Endodermal cell (in vitro differentiated cells): ENCODE results near the gene NUP98. TPM values are rescaled to one million over a fixed set of nuclear protein-coding genes. Genes with fewer than 3 reads are reported as not detected.

Experiments used
- DNase-seq: peaks from one replicate; pipeline ENCODE4 v3.0.0-alpha.2; 2017
- H3K27ac ChIP-seq: 2 replicates; pipeline ENCODE4 v1.5.1; 2013; ENCODE audit warnings: mild to moderate bottlenecking, low read depth, low read length, moderate library complexity
- H3K27me3 ChIP-seq: 2 replicates; pipeline ENCODE4 v1.6.1; 2013; ENCODE audit warnings: mild to moderate bottlenecking, low read length, moderate library complexity; ENCODE audit not compliant: insufficient read depth, control insufficient read depth, poor library complexity, severe bottlenecking
- H3K36me3 ChIP-seq: 2 replicates; pipeline ENCODE4 v1.7.0; 2013; ENCODE audit warnings: mild to moderate bottlenecking, low read length, moderate library complexity; ENCODE audit not compliant: control insufficient read depth, insufficient read depth
- H3K4me1 ChIP-seq: one replicate; pipeline ENCODE4 v1.7.0; 2013; ENCODE audit warnings: low read length; ENCODE audit not compliant: control insufficient read depth, insufficient read depth
- H3K4me3 ChIP-seq: 2 replicates; pipeline ENCODE4 v1.5.1; 2013; ENCODE audit warnings: mild to moderate bottlenecking, low read length, moderate library complexity
- H3K9ac ChIP-seq: 2 replicates; pipeline ENCODE4 v1.6.1; 2013; ENCODE audit warnings: mild to moderate bottlenecking, low read length, moderate library complexity; ENCODE audit not compliant: poor library complexity, severe bottlenecking; ENCODE audit errors: extremely low read depth
- H3K9me3 ChIP-seq: 2 replicates; pipeline ENCODE4 v1.6.1; 2013; ENCODE audit warnings: mild to moderate bottlenecking, low read length, moderate library complexity; ENCODE audit not compliant: control insufficient read depth
- H3K27ac Mint-ChIP-seq: 2 replicates; pipeline ENCODE4 v1.8.0; 2020; ENCODE audit warnings: mixed read lengths
- H3K27me3 Mint-ChIP-seq: 2 replicates; pipeline ENCODE4 v1.8.0; 2021; ENCODE audit warnings: mild to moderate bottlenecking, mixed read lengths; ENCODE audit not compliant: insufficient read depth
- H3K36me3 Mint-ChIP-seq: 2 replicates; pipeline ENCODE4 v1.8.0; 2020; ENCODE audit warnings: low read depth, mixed read lengths
- H3K4me1 Mint-ChIP-seq: 2 replicates; pipeline ENCODE4 v1.8.0; 2020; ENCODE audit warnings: mixed read lengths
- H3K4me3 Mint-ChIP-seq: 2 replicates; pipeline ENCODE4 v1.8.0; 2020; ENCODE audit warnings: mild to moderate bottlenecking, moderate library complexity, mixed read lengths
- H3K9me3 Mint-ChIP-seq: 2 replicates; pipeline ENCODE4 v1.8.0; 2020; ENCODE audit warnings: mild to moderate bottlenecking, mixed read lengths
- WGBS, 2 experiments: methylation state at CpG; one replicate each; pipeline versions ENCODE4 v1.1.5 to v1.1.7; 2013; ENCODE audit warnings: missing lambda C conversion rate in 2 of 2, mixed read lengths in 1 of 2; ENCODE audit not compliant: insufficient coverage in 1 of 2, insufficient read length in 1 of 2; 5-methylcytosine and 5-hydroxymethylcytosine counted together
- total RNA-seq, 2 donors: library from RNA; stranded (reverse); fragmentation: NEBNext Ultra II Directional in 1 of 2; extraction: Animal tissue kit (Norgen Biotek cat#: 25700) in 1 of 2; gene quantifications; 2 replicates in 1 of 2; 3 replicates in 1 of 2; pipeline ENCODE4 v1.2.1, GENCODE V29; 2021
- TF ChIP-seq, protein P1 (sequence below): fragments of 200-600 bp; sonication (generic); conservative IDR thresholded peaks from 2 replicates; pipeline ENCODE4 v1.5.0; 2021; ENCODE audit warnings: antibody characterized with exemption, mild to moderate bottlenecking

NUP98 gene
- total RNA-seq, 2 donors from 2014 or later = 81.6 to 92.6 TPM

DNA sequence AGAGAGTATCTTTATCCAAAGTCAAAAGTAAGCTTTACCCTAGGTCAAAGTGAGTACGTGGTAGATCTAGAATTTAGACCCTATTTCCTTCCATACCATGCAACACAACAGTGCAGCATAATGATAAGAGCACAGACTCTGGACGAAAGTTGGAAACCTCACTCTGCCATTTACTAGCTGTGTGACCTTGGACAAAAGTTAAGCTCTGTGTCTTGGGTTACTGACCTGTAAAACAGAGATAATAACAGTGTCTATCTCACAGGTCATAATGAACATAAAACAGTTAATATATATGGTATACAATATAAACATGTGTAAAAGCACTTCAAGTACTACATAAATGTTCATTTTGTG, 112.6 kb downstream of the NUP98 start:
- no peaks in the 10 kb centered on the region for H3K4me1 ChIP-seq
- no peak overlapping the region for H3K4me3 Mint-ChIP-seq
- H3K4me1 Mint-ChIP-seq = no peaks in the 10 kb centered on the region
- H3K9me3 ChIP-seq = no peaks in the 10 kb centered on the region
- H3K36me3 Mint-ChIP-seq = peaks cover 76% of the 10 kb centered on the region
- no peak overlapping the region for H3K4me3 ChIP-seq
- H3K27me3 Mint-ChIP-seq = no peaks in the 10 kb centered on the region
- peaks cover 78% of the 10 kb centered on the region for H3K36me3 ChIP-seq
- no peak overlapping the region for H3K27ac ChIP-seq
- H3K9me3 Mint-ChIP-seq = no peaks in the 10 kb centered on the region
- no peaks in the 10 kb centered on the region for H3K27me3 ChIP-seq
- 96% methylated on average over 2 of the region's 2 CpGs; no CpG with 5 or more reads in 1 of the 2 experiments for WGBS, 2 experiments
- no peak overlapping the region for H3K9ac ChIP-seq
- TF ChIP-seq, protein P1, sequence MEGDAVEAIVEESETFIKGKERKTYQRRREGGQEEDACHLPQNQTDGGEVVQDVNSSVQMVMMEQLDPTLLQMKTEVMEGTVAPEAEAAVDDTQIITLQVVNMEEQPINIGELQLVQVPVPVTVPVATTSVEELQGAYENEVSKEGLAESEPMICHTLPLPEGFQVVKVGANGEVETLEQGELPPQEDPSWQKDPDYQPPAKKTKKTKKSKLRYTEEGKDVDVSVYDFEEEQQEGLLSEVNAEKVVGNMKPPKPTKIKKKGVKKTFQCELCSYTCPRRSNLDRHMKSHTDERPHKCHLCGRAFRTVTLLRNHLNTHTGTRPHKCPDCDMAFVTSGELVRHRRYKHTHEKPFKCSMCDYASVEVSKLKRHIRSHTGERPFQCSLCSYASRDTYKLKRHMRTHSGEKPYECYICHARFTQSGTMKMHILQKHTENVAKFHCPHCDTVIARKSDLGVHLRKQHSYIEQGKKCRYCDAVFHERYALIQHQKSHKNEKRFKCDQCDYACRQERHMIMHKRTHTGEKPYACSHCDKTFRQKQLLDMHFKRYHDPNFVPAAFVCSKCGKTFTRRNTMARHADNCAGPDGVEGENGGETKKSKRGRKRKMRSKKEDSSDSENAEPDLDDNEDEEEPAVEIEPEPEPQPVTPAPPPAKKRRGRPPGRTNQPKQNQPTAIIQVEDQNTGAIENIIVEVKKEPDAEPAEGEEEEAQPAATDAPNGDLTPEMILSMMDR = no peak
- H3K27ac Mint-ChIP-seq = no peak overlapping the region
- no peak for DNase-seq

DNA sequence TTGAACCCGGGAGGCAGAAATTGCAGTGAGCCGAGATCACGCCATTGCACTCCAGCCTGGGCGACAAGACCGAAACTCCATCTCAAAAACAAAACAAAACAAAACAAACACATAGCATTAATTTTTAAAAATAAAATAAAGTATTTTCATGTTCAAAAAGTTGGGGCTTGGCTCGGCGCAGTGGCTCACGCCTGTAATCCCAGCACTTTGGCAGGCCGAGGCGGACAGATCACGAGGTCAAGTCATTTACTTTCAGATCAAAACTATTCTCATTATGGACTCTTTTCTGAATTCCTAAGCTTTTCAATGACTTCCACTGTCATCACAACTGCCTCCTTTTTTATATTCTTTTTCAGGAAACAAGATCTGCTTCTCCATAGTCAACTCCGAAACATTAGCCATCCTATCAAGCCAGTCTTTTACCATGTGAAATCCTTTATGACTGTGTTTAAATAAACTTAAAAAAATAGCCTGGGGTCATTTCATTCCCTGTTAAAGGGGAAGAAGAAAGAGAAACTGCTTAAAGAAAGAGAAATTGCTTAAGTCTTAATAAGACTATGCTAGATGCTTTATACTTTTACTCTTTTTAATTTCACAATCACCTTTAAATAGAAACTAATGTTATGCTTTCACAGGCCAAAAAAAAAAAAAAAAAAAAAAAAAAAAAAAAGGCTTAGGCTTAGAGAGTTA, 113.1 kb downstream of the NUP98 start:
- peaks cover 79% of the 10 kb centered on the region for H3K36me3 ChIP-seq
- TF ChIP-seq, protein P1 = no peak
- Mint-ChIP-seq H3K36me3 (peaks cover 75% of the 10 kb centered on the region), H3K27me3 (no peaks in the 10 kb centered on the region), H3K4me1 (no peaks in the 10 kb centered on the region), H3K27ac (peak overlapping the region; percentile 21), H3K4me3 (no peak overlapping the region), H3K9me3 (no peaks in the 10 kb centered on the region)
- H3K9me3 ChIP-seq = no peaks in the 10 kb centered on the region
- H3K27ac ChIP-seq = no peak overlapping the region
- no peaks in the 10 kb centered on the region for H3K27me3 ChIP-seq
- no peak overlapping the region for H3K4me3 ChIP-seq
- DNase-seq = no peak
- no peak overlapping the region for H3K9ac ChIP-seq
- 99% methylated on average over 6 to 7 of the region's 12 CpGs for WGBS, 2 experiments
- H3K4me1 ChIP-seq = no peaks in the 10 kb centered on the region

DNA sequence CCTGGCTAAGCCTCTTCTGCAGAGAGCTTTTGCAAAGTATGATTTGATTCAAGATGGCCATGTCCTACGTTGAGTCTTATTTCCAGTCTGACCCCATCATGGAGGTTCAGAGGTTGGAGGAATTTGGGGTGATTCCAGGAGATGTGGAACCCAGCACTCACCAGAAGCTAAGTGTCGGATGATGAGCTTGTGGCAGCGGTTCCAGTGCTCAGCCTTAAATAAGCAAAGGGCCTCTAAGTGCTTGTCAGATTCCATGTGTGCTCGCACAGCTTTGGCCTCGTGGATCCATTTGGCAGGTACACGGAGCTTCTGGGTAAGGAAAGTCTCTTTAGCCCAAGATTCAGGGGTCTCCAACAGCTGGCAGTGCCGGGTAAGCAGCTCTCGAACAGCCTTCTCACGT, 114.3 kb downstream of the NUP98 start:
- Histone ChIP-seq H3K36me3 (peaks cover 91% of the 10 kb centered on the region), H3K9ac (no peak overlapping the region), H3K27ac (no peak overlapping the region), H3K9me3 (no peaks in the 10 kb centered on the region), H3K4me1 (no peaks in the 10 kb centered on the region), H3K4me3 (no peak overlapping the region), H3K27me3 (no peaks in the 10 kb centered on the region)
- no peak for DNase-seq
- Mint-ChIP-seq H3K36me3 (peaks cover 81% of the 10 kb centered on the region), H3K9me3 (no peaks in the 10 kb centered on the region), H3K27me3 (no peaks in the 10 kb centered on the region), H3K27ac (no peak overlapping the region), H3K4me3 (no peak overlapping the region), H3K4me1 (no peaks in the 10 kb centered on the region)
- TF ChIP-seq, protein P1 = no peak
- 94 to 100% methylated on average over 6 to 9 of the region's 9 CpGs for WGBS, 2 experiments
